ENCODE results near the gene PRRC2B.
"Not testable (repeated sequence)": the region's sequence is repeated elsewhere in the genome, so short reads cannot be mapped to it uniquely, and the experiment has no call there.

PRRC2B gene

GRCh38 chr9:131539223-131539923 is 145.5 kb downstream of the PRRC2B start:
- no peak for DNase-seq (ENCODE audit: low read depth)

DNA sequence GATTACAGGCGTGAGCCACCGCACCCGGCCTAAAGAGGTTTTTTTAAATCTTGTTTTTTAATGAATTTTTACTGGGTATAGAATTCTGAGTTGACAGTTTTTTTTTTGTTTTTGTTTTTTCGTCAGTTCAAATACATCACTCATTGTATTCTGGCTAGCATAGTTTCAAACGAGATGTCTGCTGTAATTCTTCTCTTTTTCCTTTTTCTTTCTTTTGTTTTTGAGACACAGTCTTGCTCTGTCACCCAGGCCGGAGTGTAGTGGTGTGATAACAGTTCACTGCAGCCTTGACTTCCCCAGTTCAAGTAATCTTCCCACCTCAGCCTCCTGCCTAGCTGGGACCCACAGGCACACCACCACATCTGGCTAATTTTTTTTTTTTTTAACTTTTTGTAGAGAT is 149.3 kb downstream of the PRRC2B start:
- DNase-seq (ENCODE audit: low read depth), result no peak

GRCh38 chr9:131545003-131545785 is 151.3 kb downstream of the PRRC2B start, which contains the start of gene PRRT1B:
Gene PRRT1B, plus strand, starts transcription at chr9:131545523. Its CDS starts 93 bp downstream, at chr9:131545616.
- DNase-seq (ENCODE audit: low read depth), result no peak

DNA sequence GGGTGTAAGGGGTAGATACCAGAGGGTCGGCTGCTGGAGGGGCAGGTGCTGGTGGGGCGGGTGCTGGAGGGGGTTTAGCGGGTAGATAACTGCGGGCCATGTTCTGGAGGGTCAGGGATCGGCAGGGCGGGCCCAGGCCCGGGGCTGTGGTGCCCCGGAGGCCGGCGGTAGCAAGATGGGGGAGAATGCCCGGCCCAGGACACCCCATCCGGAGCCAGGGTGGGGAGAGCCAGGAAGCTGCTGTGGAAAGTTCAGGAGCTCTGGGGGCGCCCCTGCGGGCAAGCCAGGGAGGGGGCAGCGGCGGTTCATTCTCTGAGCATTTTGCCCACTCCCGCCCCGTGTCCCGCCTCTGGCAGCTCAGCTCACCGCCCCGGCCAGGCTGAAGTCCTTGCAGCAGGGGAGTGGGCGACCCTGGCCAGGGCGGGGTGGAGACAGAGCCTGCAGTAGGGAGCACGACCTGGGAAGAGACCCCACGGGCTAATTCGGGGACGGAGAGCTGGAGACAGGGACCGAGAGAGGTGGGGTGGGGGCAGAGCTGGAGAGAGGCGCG is 152.0 kb downstream of the PRRC2B start:
- no peak for DNase-seq (ENCODE audit: low read depth)

GRCh38 chr9:131546336-131547084 is 152.6 kb downstream of the PRRC2B start:
- DNase-seq (ENCODE audit: low read depth), result no peak

DNA sequence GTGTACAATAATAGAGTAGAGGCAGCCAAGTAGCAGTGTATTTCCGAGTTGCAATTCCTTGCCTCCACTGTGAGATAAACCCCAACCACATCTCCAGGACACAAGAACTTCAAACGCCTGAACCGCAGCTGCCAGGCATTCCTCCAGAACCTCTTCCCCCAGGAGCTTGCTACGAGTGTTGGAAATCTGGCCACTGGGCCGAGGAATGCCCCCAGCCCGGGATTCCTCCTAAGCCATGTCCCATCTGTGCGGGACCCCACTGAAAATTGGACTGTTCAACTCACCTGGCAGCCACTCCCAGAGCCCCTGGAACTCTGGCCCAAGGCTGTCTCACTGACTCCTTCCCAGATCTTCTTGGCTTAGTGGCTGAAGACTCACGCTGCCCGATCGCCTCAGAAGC is 155.3 kb downstream of the PRRC2B start:
- DNase-seq (ENCODE audit: low read depth), result not testable (repeated sequence)

Measured in stimulated activated CD4-positive, alpha-beta T cell treated with anti-CD3 and anti-CD28 coated beads, Interleukin-2, amount 100 ng/mL, for 4 hours (primary cell).